ENCODE results near the gene SEZ6L. TPM values are rescaled to one million over a fixed set of nuclear protein-coding genes. Genes with fewer than 3 reads are reported as not detected.

The SEZ6L gene
- polyA plus RNA-seq, 1 donor from 2014 or later: 31.9 TPM

DNA sequence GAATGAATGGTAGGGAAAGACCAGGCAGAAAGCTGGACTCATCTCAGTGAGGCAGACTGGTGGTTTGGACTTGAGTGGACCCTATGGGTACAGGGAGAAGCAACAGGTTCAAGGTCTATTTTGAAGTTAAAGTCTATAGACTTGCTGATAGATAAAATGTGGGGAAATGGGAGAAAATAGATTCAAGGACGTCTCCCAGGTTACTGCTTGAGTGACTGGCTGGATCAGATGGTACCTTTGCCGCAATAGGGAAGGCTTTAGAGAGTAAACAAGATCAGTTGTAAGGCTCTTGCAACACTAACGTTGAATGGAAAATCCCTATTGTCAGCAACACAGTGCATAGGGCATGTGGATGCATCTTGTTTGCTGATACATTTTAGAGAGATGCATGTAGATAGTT lies 27.4 kb downstream of the SEZ6L start:
- Histone ChIP-seq H3K36me3 (ENCODE audit: insufficient read depth, low read length) (no peaks in the 10 kb centered on the region), H3K9ac (ENCODE audit: low read length) (peak overlapping the region; percentile 39), H3K4me3 (ENCODE audit: low read length) (peak overlapping the region; percentile 45), H3K9me3 (ENCODE audit: low read length) (no peaks in the 10 kb centered on the region), H3F3A (ENCODE audit: insufficient read depth, low read length, poor library complexity, severe bottlenecking) (no peaks in the 10 kb centered on the region), H3K27ac (ENCODE audit: low read length) (peak overlapping the region; percentile 88), H3K9me2 (ENCODE audit: insufficient read depth, low read length) (no peaks in the 10 kb centered on the region), H2AFZ (ENCODE audit: low read depth, low read length) (no peak overlapping the region), H4K20me1 (ENCODE audit: insufficient read depth) (no peaks in the 10 kb centered on the region), H3K27me3 (ENCODE audit: insufficient read depth, low read depth, low read length) (no peaks in the 10 kb centered on the region), H3K4me2 (ENCODE audit: low read length) (peak overlapping the region; percentile 12), H3K79me2 (replicated peaks; ENCODE audit: insufficient read depth, low read length) (no peaks in the 10 kb centered on the region)
- TF ChIP-seq, protein P1, sequence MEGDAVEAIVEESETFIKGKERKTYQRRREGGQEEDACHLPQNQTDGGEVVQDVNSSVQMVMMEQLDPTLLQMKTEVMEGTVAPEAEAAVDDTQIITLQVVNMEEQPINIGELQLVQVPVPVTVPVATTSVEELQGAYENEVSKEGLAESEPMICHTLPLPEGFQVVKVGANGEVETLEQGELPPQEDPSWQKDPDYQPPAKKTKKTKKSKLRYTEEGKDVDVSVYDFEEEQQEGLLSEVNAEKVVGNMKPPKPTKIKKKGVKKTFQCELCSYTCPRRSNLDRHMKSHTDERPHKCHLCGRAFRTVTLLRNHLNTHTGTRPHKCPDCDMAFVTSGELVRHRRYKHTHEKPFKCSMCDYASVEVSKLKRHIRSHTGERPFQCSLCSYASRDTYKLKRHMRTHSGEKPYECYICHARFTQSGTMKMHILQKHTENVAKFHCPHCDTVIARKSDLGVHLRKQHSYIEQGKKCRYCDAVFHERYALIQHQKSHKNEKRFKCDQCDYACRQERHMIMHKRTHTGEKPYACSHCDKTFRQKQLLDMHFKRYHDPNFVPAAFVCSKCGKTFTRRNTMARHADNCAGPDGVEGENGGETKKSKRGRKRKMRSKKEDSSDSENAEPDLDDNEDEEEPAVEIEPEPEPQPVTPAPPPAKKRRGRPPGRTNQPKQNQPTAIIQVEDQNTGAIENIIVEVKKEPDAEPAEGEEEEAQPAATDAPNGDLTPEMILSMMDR (IDR thresholded peaks at IDR 0.05; ENCODE audit: poor library complexity, severe bottlenecking): no peak
- TF ChIP-seq RAD21 (conservative IDR thresholded peaks at IDR 0.05) (no peak), MXI1 (conservative IDR thresholded peaks at IDR 0.05; ENCODE audit: poor library complexity, severe bottlenecking) (no peak), EP300 (conservative IDR thresholded peaks at IDR 0.05; ENCODE audit: poor library complexity, severe bottlenecking) (no peak), POLR2AphosphoS5 (IDR thresholded peaks at IDR 0.05) (no peak), TAF1 (IDR thresholded peaks at IDR 0.05; ENCODE audit: low read depth) (no peak), EZH2 (IDR thresholded peaks at IDR 0.05; ENCODE audit: borderline replicate concordance, insufficient read depth, low read length, poor library complexity, severe bottlenecking) (no peak), SMC3 (conservative IDR thresholded peaks at IDR 0.05; ENCODE audit: poor library complexity) (no peak)
- TF ChIP-seq, protein P2, sequence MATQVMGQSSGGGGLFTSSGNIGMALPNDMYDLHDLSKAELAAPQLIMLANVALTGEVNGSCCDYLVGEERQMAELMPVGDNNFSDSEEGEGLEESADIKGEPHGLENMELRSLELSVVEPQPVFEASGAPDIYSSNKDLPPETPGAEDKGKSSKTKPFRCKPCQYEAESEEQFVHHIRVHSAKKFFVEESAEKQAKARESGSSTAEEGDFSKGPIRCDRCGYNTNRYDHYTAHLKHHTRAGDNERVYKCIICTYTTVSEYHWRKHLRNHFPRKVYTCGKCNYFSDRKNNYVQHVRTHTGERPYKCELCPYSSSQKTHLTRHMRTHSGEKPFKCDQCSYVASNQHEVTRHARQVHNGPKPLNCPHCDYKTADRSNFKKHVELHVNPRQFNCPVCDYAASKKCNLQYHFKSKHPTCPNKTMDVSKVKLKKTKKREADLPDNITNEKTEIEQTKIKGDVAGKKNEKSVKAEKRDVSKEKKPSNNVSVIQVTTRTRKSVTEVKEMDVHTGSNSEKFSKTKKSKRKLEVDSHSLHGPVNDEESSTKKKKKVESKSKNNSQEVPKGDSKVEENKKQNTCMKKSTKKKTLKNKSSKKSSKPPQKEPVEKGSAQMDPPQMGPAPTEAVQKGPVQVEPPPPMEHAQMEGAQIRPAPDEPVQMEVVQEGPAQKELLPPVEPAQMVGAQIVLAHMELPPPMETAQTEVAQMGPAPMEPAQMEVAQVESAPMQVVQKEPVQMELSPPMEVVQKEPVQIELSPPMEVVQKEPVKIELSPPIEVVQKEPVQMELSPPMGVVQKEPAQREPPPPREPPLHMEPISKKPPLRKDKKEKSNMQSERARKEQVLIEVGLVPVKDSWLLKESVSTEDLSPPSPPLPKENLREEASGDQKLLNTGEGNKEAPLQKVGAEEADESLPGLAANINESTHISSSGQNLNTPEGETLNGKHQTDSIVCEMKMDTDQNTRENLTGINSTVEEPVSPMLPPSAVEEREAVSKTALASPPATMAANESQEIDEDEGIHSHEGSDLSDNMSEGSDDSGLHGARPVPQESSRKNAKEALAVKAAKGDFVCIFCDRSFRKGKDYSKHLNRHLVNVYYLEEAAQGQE (IDR thresholded peaks at IDR 0.05; ENCODE audit: borderline replicate concordance): no peak

DNA sequence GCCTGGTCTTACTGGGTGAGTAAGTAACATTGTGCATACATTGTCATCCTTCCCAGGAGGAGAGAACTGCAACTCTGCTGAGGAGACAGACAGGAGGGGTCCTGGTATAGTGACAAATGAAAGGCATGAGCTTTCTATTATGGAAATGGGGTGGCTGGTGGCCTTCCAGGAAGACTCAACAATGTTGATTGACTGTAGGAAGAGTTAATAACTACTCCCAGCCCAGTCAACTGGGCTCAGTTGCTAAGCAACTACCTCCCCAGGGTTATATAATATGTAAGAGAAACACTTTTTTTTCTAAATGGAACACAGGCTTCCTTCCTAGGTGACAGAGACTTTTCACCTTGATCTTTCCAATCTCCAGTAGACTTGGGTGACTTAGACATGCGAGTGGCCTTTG lies 28.2 kb downstream of the SEZ6L start:
- no peaks in the 10 kb centered on the region for H3K27me3 ChIP-seq (ENCODE audit: insufficient read depth, low read depth, low read length)
- H4K20me1 ChIP-seq (ENCODE audit: insufficient read depth): no peaks in the 10 kb centered on the region
- peak overlapping the region; percentile 45 for H3K4me3 ChIP-seq (ENCODE audit: low read length)
- no peaks in the 10 kb centered on the region for H3K9me3 ChIP-seq (ENCODE audit: low read length)
- peak overlapping the region; percentile 12 for H3K4me2 ChIP-seq (ENCODE audit: low read length)
- TF ChIP-seq POLR2AphosphoS5 (IDR thresholded peaks at IDR 0.05): peak; percentile 61
- TF ChIP-seq EZH2 (IDR thresholded peaks at IDR 0.05; ENCODE audit: borderline replicate concordance, insufficient read depth, low read length, poor library complexity, severe bottlenecking): no peak
- TF ChIP-seq EP300 (conservative IDR thresholded peaks at IDR 0.05; ENCODE audit: poor library complexity, severe bottlenecking): peak; percentile 94
- TF ChIP-seq, protein P1 (IDR thresholded peaks at IDR 0.05; ENCODE audit: poor library complexity, severe bottlenecking): peak; percentile 12
- peak; percentile 29 for TF ChIP-seq MXI1 (conservative IDR thresholded peaks at IDR 0.05; ENCODE audit: poor library complexity, severe bottlenecking)
- TF ChIP-seq SMC3 (conservative IDR thresholded peaks at IDR 0.05; ENCODE audit: poor library complexity): peak; percentile 43
- TF ChIP-seq, protein P2 (IDR thresholded peaks at IDR 0.05; ENCODE audit: borderline replicate concordance): peak; percentile 55
- no peak for TF ChIP-seq TAF1 (IDR thresholded peaks at IDR 0.05; ENCODE audit: low read depth)
- peak; percentile 49 for TF ChIP-seq RAD21 (conservative IDR thresholded peaks at IDR 0.05)
- no peaks in the 10 kb centered on the region for H3K9me2 ChIP-seq (ENCODE audit: insufficient read depth, low read length)
- H3K27ac ChIP-seq (ENCODE audit: low read length): peak overlapping the region; percentile 88
- H3K36me3 ChIP-seq (ENCODE audit: insufficient read depth, low read length): no peaks in the 10 kb centered on the region
- no peaks in the 10 kb centered on the region for H3F3A ChIP-seq (ENCODE audit: insufficient read depth, low read length, poor library complexity, severe bottlenecking)
- no peaks in the 10 kb centered on the region for H3K79me2 ChIP-seq (replicated peaks; ENCODE audit: insufficient read depth, low read length)
- H3K9ac ChIP-seq (ENCODE audit: low read length): peak overlapping the region; percentile 39
- no peak overlapping the region for H2AFZ ChIP-seq (ENCODE audit: low read depth, low read length)

Data from neural cell (in vitro differentiated cells).